WTC11 (cell line): ENCODE results near the gene RAX2. TPM values are rescaled to one million over a fixed set of nuclear protein-coding genes. Genes with fewer than 3 reads are reported as not detected.

Experiments used
- ATAC-seq: fragments of 200-7000 bp; cut with Tn5 transposase; 2 replicates; pipeline ENCODE4 v1.10.0; 2021; ENCODE audit warnings: mild to moderate bottlenecking, moderate library complexity
- CTCF ChIA-PET: fragments of 300-600 bp; sonication (Branson Sonifier 250); formaldehyde crosslinking; loops from one replicate; lab custom pipeline; 2021; ENCODE audit warnings: antibody characterized with exemption; lab: Charles Lee
- POLR2A ChIA-PET: fragments of 350-600 bp; sonication (Branson Sonifier 250); formaldehyde crosslinking; loops from one replicate; lab custom pipeline; 2021; ENCODE audit warnings: antibody characterized with exemption; lab: Charles Lee
- DNase-seq: peaks from one replicate; pipeline ENCODE4 v3.0.0; 2021; ENCODE audit warnings: low spot score
- H3K27ac Mint-ChIP-seq: 2 replicates; pipeline ENCODE4 v1.8.0; 2021; ENCODE audit warnings: mixed read lengths
- H3K27me3 Mint-ChIP-seq: 2 replicates; pipeline ENCODE4 v1.8.0; 2021; ENCODE audit warnings: low read depth, mild to moderate bottlenecking, moderate library complexity, mixed read lengths
- H3K36me3 Mint-ChIP-seq: 2 replicates; pipeline ENCODE4 v1.8.0; 2021; ENCODE audit warnings: mixed read lengths
- H3K4me1 Mint-ChIP-seq: 2 replicates; pipeline ENCODE4 v1.8.0; 2022; ENCODE audit warnings: mixed read lengths
- H3K4me3 Mint-ChIP-seq: 2 replicates; pipeline ENCODE4 v1.8.0; 2021; ENCODE audit warnings: mild to moderate bottlenecking, moderate library complexity, mixed read lengths
- H3K9me3 Mint-ChIP-seq: 2 replicates; pipeline ENCODE4 v1.8.0; 2021; ENCODE audit warnings: mixed read lengths
- ATF1 ChIP-seq: sonication (generic); formaldehyde crosslinking; IDR thresholded peaks from 2 replicates; pipeline ENCODE4 v1.8.1; 2023; ENCODE audit warnings: mild to moderate bottlenecking, moderate library complexity, missing genetic modification reagents
- CREB1 ChIP-seq: sonication (generic); formaldehyde crosslinking; IDR thresholded peaks from 2 replicates; pipeline ENCODE4 v1.8.0; 2023; ENCODE audit warnings: mild to moderate bottlenecking, missing genetic modification reagents
- ETV6 ChIP-seq: sonication (generic); formaldehyde crosslinking; IDR thresholded peaks from 2 replicates; pipeline ENCODE4 v1.8.1; 2022; ENCODE audit warnings: mild to moderate bottlenecking, missing genetic modification reagents
- FOXJ3 ChIP-seq: sonication (generic); formaldehyde crosslinking; IDR thresholded peaks from 2 replicates; pipeline ENCODE4 v1.9.0; 2021; ENCODE audit warnings: missing genetic modification reagents, mild to moderate bottlenecking, borderline replicate concordance
- FOXP1 ChIP-seq: sonication (generic); formaldehyde crosslinking; IDR thresholded peaks from 2 replicates; pipeline ENCODE4 v1.8.0; 2022; ENCODE audit warnings: missing genetic modification reagents, mild to moderate bottlenecking, moderate library complexity, borderline replicate concordance
- GABPB1 ChIP-seq: sonication (generic); formaldehyde crosslinking; IDR thresholded peaks from 2 replicates; pipeline ENCODE4 v1.8.1; 2023; ENCODE audit warnings: mild to moderate bottlenecking, missing genetic modification reagents
- MXD4 ChIP-seq: fragments of 250-450 bp; sonication (Bioruptor Pico); IDR thresholded peaks from 2 replicates; pipeline ENCODE4 v1.8.0; 2021; ENCODE audit warnings: mild to moderate bottlenecking, moderate library complexity, borderline replicate concordance
- NR2C2 ChIP-seq: sonication (generic); formaldehyde crosslinking; IDR thresholded peaks from 2 replicates; pipeline ENCODE4 v1.8.0; 2022; ENCODE audit warnings: mild to moderate bottlenecking, missing genetic modification reagents
- PRRX2 ChIP-seq: fragments of 250-450 bp; sonication (Bioruptor Pico); IDR thresholded peaks from 2 replicates; pipeline ENCODE4 v1.8.0; 2021; ENCODE audit warnings: mild to moderate bottlenecking
- SOX15 ChIP-seq: fragments of 250-450 bp; sonication (Bioruptor Pico); IDR thresholded peaks from 2 replicates; pipeline ENCODE4 v1.9.0; 2021; ENCODE audit warnings: mild to moderate bottlenecking
- TEAD1 ChIP-seq: sonication (generic); formaldehyde crosslinking; IDR thresholded peaks from 2 replicates; pipeline ENCODE4 v1.8.0; 2022; ENCODE audit warnings: mild to moderate bottlenecking, missing genetic modification reagents
- ZNF317 ChIP-seq: sonication (generic); formaldehyde crosslinking; IDR thresholded peaks from 2 replicates; pipeline ENCODE4 v1.8.1; 2023; ENCODE audit warnings: low read depth, mild to moderate bottlenecking, moderate library complexity, missing genetic modification reagents, borderline replicate concordance
- ZNF416 ChIP-seq: fragments of 250-450 bp; sonication (Bioruptor Pico); IDR thresholded peaks from 2 replicates; pipeline ENCODE4 v1.9.0; 2021; ENCODE audit warnings: mild to moderate bottlenecking, inconsistent platforms
- ZNF671 ChIP-seq: fragments of 250-450 bp; sonication (Bioruptor Pico); IDR thresholded peaks from 2 replicates; pipeline ENCODE4 v1.8.0; 2021; ENCODE audit warnings: mild to moderate bottlenecking
- total RNA-seq: library from RNA; stranded (reverse); gene quantifications from 3 replicates; pipeline ENCODE4 v1.2.3, GENCODE V29; 2021
- TF ChIP-seq, protein P1 (sequence below): sonication (generic); formaldehyde crosslinking; IDR thresholded peaks from 2 replicates; pipeline ENCODE4 v1.8.0; 2022; ENCODE audit warnings: missing genetic modification reagents
- TF ChIP-seq, protein P2 (sequence below): sonication (generic); formaldehyde crosslinking; conservative IDR thresholded peaks from 2 replicates; pipeline ENCODE4 v1.8.1; 2023; ENCODE audit warnings: mild to moderate bottlenecking, low read depth, missing genetic modification reagents, moderate library complexity
- TF ChIP-seq, protein P3 (sequence below): sonication (generic); formaldehyde crosslinking; IDR thresholded peaks from 2 replicates; pipeline ENCODE4 v1.8.1; 2023; ENCODE audit warnings: mild to moderate bottlenecking, missing genetic modification reagents, moderate library complexity
- TF ChIP-seq, protein P4 (sequence below): sonication (generic); formaldehyde crosslinking; IDR thresholded peaks from 2 replicates; pipeline ENCODE4 v1.8.1; 2022; ENCODE audit warnings: mild to moderate bottlenecking, moderate library complexity, missing genetic modification reagents
- TF ChIP-seq, protein P5 (sequence below): fragments of 250-450 bp; sonication (Bioruptor Pico); IDR thresholded peaks from 2 replicates; pipeline ENCODE4 v1.8.0; 2021; ENCODE audit warnings: mild to moderate bottlenecking
- TF ChIP-seq, protein P6 (sequence below): sonication (generic); formaldehyde crosslinking; IDR thresholded peaks from 2 replicates; pipeline ENCODE4 v1.8.1; 2023; ENCODE audit warnings: mild to moderate bottlenecking, moderate library complexity, missing genetic modification reagents

The RAX2 gene
- total RNA-seq, 1 experiment from 2014 or later: 0.09 TPM

DNA sequence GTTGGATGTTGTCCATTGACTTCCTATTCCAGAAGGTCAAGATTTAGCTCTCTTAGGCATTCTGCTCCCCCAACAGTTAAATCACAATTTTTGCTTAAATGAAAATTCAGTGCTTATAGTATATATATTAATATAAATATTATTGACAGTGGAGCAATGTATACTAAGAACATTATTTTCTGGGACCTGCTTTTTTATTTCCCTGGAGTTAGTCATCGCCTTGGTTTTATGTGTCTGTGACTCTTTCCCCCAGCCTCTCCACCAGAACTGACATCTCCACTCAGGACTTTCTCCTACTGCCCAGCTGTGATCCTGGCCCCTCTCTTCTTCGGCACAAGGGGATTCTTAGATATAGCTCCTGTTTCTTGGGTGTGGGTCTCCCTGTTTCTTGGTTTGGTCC lies 24.3 kb upstream of the RAX2 start:
- peaks cover 10% of the 10 kb centered on the region for H3K9me3 Mint-ChIP-seq
- no peak for ATAC-seq
- POLR2A ChIA-PET: no interaction called here
- H3K27me3 Mint-ChIP-seq: peaks cover 21% of the 10 kb centered on the region
- peaks cover 4% of the 10 kb centered on the region for H3K36me3 Mint-ChIP-seq
- H3K4me3 Mint-ChIP-seq: no peak overlapping the region
- TF ChIP-seq, protein P1, sequence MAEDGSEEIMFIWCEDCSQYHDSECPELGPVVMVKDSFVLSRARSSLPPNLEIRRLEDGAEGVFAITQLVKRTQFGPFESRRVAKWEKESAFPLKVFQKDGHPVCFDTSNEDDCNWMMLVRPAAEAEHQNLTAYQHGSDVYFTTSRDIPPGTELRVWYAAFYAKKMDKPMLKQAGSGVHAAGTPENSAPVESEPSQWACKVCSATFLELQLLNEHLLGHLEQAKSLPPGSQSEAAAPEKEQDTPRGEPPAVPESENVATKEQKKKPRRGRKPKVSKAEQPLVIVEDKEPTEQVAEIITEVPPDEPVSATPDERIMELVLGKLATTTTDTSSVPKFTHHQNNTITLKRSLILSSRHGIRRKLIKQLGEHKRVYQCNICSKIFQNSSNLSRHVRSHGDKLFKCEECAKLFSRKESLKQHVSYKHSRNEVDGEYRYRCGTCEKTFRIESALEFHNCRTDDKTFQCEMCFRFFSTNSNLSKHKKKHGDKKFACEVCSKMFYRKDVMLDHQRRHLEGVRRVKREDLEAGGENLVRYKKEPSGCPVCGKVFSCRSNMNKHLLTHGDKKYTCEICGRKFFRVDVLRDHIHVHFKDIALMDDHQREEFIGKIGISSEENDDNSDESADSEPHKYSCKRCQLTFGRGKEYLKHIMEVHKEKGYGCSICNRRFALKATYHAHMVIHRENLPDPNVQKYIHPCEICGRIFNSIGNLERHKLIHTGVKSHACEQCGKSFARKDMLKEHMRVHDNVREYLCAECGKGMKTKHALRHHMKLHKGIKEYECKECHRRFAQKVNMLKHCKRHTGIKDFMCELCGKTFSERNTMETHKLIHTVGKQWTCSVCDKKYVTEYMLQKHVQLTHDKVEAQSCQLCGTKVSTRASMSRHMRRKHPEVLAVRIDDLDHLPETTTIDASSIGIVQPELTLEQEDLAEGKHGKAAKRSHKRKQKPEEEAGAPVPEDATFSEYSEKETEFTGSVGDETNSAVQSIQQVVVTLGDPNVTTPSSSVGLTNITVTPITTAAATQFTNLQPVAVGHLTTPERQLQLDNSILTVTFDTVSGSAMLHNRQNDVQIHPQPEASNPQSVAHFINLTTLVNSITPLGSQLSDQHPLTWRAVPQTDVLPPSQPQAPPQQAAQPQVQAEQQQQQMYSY (CRISPR knock-in tag): no peak
- TF ChIP-seq, protein P2, sequence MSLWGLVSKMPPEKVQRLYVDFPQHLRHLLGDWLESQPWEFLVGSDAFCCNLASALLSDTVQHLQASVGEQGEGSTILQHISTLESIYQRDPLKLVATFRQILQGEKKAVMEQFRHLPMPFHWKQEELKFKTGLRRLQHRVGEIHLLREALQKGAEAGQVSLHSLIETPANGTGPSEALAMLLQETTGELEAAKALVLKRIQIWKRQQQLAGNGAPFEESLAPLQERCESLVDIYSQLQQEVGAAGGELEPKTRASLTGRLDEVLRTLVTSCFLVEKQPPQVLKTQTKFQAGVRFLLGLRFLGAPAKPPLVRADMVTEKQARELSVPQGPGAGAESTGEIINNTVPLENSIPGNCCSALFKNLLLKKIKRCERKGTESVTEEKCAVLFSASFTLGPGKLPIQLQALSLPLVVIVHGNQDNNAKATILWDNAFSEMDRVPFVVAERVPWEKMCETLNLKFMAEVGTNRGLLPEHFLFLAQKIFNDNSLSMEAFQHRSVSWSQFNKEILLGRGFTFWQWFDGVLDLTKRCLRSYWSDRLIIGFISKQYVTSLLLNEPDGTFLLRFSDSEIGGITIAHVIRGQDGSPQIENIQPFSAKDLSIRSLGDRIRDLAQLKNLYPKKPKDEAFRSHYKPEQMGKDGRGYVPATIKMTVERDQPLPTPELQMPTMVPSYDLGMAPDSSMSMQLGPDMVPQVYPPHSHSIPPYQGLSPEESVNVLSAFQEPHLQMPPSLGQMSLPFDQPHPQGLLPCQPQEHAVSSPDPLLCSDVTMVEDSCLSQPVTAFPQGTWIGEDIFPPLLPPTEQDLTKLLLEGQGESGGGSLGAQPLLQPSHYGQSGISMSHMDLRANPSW (CRISPR knock-in tag): no peak
- TF ChIP-seq TEAD1 (CRISPR knock-in tag) (no peak), ATF1 (CRISPR knock-in tag) (no peak), FOXJ3 (no peak), ZNF317 (CRISPR knock-in tag) (no peak), FOXP1 (CRISPR knock-in tag) (no peak), CREB1 (CRISPR knock-in tag) (no peak), PRRX2 (CRISPR knock-in tag) (no peak), ZNF671 (CRISPR knock-in tag) (no peak), GABPB1 (CRISPR knock-in tag) (no peak), ETV6 (CRISPR knock-in tag) (no peak), ZNF416 (CRISPR knock-in tag) (no peak), NR2C2 (CRISPR knock-in tag) (no peak), SOX15 (CRISPR knock-in tag) (no peak), MXD4 (CRISPR knock-in tag) (no peak)
- TF ChIP-seq, protein P3, sequence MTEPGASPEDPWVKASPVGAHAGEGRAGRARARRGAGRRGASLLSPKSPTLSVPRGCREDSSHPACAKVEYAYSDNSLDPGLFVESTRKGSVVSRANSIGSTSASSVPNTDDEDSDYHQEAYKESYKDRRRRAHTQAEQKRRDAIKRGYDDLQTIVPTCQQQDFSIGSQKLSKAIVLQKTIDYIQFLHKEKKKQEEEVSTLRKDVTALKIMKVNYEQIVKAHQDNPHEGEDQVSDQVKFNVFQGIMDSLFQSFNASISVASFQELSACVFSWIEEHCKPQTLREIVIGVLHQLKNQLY: no peak
- TF ChIP-seq, protein P4, sequence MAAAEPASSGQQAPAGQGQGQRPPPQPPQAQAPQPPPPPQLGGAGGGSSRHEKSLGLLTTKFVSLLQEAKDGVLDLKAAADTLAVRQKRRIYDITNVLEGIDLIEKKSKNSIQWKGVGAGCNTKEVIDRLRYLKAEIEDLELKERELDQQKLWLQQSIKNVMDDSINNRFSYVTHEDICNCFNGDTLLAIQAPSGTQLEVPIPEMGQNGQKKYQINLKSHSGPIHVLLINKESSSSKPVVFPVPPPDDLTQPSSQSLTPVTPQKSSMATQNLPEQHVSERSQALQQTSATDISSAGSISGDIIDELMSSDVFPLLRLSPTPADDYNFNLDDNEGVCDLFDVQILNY: no peak
- TF ChIP-seq, protein P5, sequence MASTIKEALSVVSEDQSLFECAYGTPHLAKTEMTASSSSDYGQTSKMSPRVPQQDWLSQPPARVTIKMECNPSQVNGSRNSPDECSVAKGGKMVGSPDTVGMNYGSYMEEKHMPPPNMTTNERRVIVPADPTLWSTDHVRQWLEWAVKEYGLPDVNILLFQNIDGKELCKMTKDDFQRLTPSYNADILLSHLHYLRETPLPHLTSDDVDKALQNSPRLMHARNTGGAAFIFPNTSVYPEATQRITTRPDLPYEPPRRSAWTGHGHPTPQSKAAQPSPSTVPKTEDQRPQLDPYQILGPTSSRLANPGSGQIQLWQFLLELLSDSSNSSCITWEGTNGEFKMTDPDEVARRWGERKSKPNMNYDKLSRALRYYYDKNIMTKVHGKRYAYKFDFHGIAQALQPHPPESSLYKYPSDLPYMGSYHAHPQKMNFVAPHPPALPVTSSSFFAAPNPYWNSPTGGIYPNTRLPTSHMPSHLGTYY (CRISPR knock-in tag): no peak
- TF ChIP-seq, protein P6, sequence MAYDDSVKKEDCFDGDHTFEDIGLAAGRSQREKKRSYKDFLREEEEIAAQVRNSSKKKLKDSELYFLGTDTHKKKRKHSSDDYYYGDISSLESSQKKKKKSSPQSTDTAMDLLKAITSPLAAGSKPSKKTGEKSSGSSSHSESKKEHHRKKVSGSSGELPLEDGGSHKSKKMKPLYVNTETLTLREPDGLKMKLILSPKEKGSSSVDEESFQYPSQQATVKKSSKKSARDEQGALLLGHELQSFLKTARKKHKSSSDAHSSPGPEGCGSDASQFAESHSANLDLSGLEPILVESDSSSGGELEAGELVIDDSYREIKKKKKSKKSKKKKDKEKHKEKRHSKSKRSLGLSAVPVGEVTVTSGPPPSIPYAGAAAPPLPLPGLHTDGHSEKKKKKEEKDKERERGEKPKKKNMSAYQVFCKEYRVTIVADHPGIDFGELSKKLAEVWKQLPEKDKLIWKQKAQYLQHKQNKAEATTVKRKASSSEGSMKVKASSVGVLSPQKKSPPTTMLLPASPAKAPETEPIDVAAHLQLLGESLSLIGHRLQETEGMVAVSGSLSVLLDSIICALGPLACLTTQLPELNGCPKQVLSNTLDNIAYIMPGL (CRISPR knock-in tag): no peak
- DNase-seq: no peak
- H3K4me1 Mint-ChIP-seq: 0 out of 2 replicates have a peak, but pooled peaks cover 4% of the 10 kb centered on the region
- no peak overlapping the region for H3K27ac Mint-ChIP-seq
- CTCF ChIA-PET: interaction anchor here (0.6 to 1.2 kb wide), 3 partner anchors 13 to 1478 kb away, joined by 3 to 7 read pairs (median 4); no protein-coding TSS in a partner anchor
